ENCODE data around the gene P3H1.

P3H1 gene

GRCh38 chr1:42769811-42770210 is 3.0 kb upstream of the P3H1 start:
- no peak overlapping the region for H3K27ac ChIP-seq (ENCODE audit: low read depth, low read length, severe bottlenecking)
- H3K4me1 ChIP-seq (ENCODE audit: control insufficient read depth, insufficient read depth, low read length, poor library complexity, severe bottlenecking), result no peaks in the 10 kb centered on the region
- H3K36me3 ChIP-seq (ENCODE audit: control insufficient read depth, insufficient read depth, low read length), result peaks cover 43% of the 10 kb centered on the region
- 88 to 95% methylated on average over 2 of the region's 3 CpGs for WGBS, 2 experiments (ENCODE audit: insufficient coverage in 2 of 2)
- no peaks in the 10 kb centered on the region for H3K9me3 ChIP-seq (ENCODE audit: control insufficient read depth, low read length)
- H3K4me3 ChIP-seq (ENCODE audit: extremely low read depth, insufficient read depth, low read length, poor library complexity, severe bottlenecking), result no peak overlapping the region

- no CpG with 5 or more reads among the region's 2 CpGs for whole genome bisulfite sequencing, 2 experiments (ENCODE audit: insufficient coverage in 2 of 2)
- peak overlapping the region; percentile 98 for H3K4me3 ChIP-seq (ENCODE audit: extremely low read depth, insufficient read depth, low read length, poor library complexity, severe bottlenecking)
- H3K36me3 ChIP-seq (ENCODE audit: control insufficient read depth, insufficient read depth, low read length), result peaks cover 36% of the 10 kb centered on the region
- no peaks in the 10 kb centered on the region for H3K9me3 ChIP-seq (ENCODE audit: control insufficient read depth, low read length)
- H3K27ac ChIP-seq (ENCODE audit: low read depth, low read length, severe bottlenecking), result no peak overlapping the region
- H3K4me1 ChIP-seq (ENCODE audit: control insufficient read depth, insufficient read depth, low read length, poor library complexity, severe bottlenecking), result peaks cover 3% of the 10 kb centered on the region
These were observed 1.3 kb upstream of the P3H1 start for GRCh38 chr1:42768172-42768571.

- Histone ChIP-seq H3K4me3 (ENCODE audit: extremely low read depth, insufficient read depth, low read length, poor library complexity, severe bottlenecking) (peak overlapping the region; percentile 98), H3K27ac (ENCODE audit: low read depth, low read length, severe bottlenecking) (peak overlapping the region; percentile 92), H3K4me1 (ENCODE audit: control insufficient read depth, insufficient read depth, low read length, poor library complexity, severe bottlenecking) (peaks cover 4% of the 10 kb centered on the region), H3K36me3 (ENCODE audit: control insufficient read depth, insufficient read depth, low read length) (peaks cover 36% of the 10 kb centered on the region), H3K9me3 (ENCODE audit: control insufficient read depth, low read length) (no peaks in the 10 kb centered on the region)
- WGBS, 2 experiments (ENCODE audit: insufficient coverage in 2 of 2), result 1 to 5% methylated on average over 14 to 22 of the region's 23 CpGs
These were observed 727 bp upstream of the P3H1 start for GRCh38 chr1:42767510-42768000.

GRCh38 chr1:42765832-42766740 is 742 bp downstream of the P3H1 start:
- Histone ChIP-seq H3K9me3 (ENCODE audit: control insufficient read depth, low read length) (no peaks in the 10 kb centered on the region), H3K4me3 (ENCODE audit: extremely low read depth, insufficient read depth, low read length, poor library complexity, severe bottlenecking) (peak overlapping the region; percentile 98), H3K4me1 (ENCODE audit: control insufficient read depth, insufficient read depth, low read length, poor library complexity, severe bottlenecking) (peaks cover 8% of the 10 kb centered on the region), H3K27ac (ENCODE audit: low read depth, low read length, severe bottlenecking) (peak overlapping the region; percentile 92), H3K36me3 (ENCODE audit: control insufficient read depth, insufficient read depth, low read length) (peaks cover 45% of the 10 kb centered on the region)
- WGBS, 2 experiments (ENCODE audit: insufficient coverage in 2 of 2), result 0 to 1% methylated on average over 35 to 36 of the region's 44 CpGs

- Histone ChIP-seq H3K9me3 (ENCODE audit: control insufficient read depth, low read length) (no peaks in the 10 kb centered on the region), H3K4me1 (ENCODE audit: control insufficient read depth, insufficient read depth, low read length, poor library complexity, severe bottlenecking) (peaks cover 8% of the 10 kb centered on the region), H3K27ac (ENCODE audit: low read depth, low read length, severe bottlenecking) (peak overlapping the region; percentile 92), H3K36me3 (ENCODE audit: control insufficient read depth, insufficient read depth, low read length) (peaks cover 45% of the 10 kb centered on the region), H3K4me3 (ENCODE audit: extremely low read depth, insufficient read depth, low read length, poor library complexity, severe bottlenecking) (peak overlapping the region; percentile 98)
- WGBS, 2 experiments (ENCODE audit: insufficient coverage in 2 of 2), result 25 to 31% methylated on average over 3 to 4 of the region's 7 CpGs
These were observed 1.6 kb downstream of the P3H1 start for GRCh38 chr1:42765269-42765668.

GRCh38 chr1:42762269-42762668 is 4.6 kb downstream of the P3H1 start:
- Histone ChIP-seq H3K9me3 (ENCODE audit: control insufficient read depth, low read length) (no peaks in the 10 kb centered on the region), H3K4me3 (ENCODE audit: extremely low read depth, insufficient read depth, low read length, poor library complexity, severe bottlenecking) (no peak overlapping the region), H3K4me1 (ENCODE audit: control insufficient read depth, insufficient read depth, low read length, poor library complexity, severe bottlenecking) (peaks cover 8% of the 10 kb centered on the region), H3K36me3 (ENCODE audit: control insufficient read depth, insufficient read depth, low read length) (peaks cover 65% of the 10 kb centered on the region), H3K27ac (ENCODE audit: low read depth, low read length, severe bottlenecking) (no peak overlapping the region)
- 93 to 98% methylated on average over 4 to 5 of the region's 5 CpGs for whole genome bisulfite sequencing, 2 experiments (ENCODE audit: insufficient coverage in 2 of 2)

- no peaks in the 10 kb centered on the region for H3K9me3 ChIP-seq (ENCODE audit: control insufficient read depth, low read length)
- H3K4me1 ChIP-seq (ENCODE audit: control insufficient read depth, insufficient read depth, low read length, poor library complexity, severe bottlenecking), result peaks cover 8% of the 10 kb centered on the region
- H3K27ac ChIP-seq (ENCODE audit: low read depth, low read length, severe bottlenecking), result no peak overlapping the region
- no peak overlapping the region for H3K4me3 ChIP-seq (ENCODE audit: extremely low read depth, insufficient read depth, low read length, poor library complexity, severe bottlenecking)
- H3K36me3 ChIP-seq (ENCODE audit: control insufficient read depth, insufficient read depth, low read length), result peaks cover 72% of the 10 kb centered on the region
- 90 to 100% methylated on average over 2 of the region's 4 CpGs for WGBS, 2 experiments (ENCODE audit: insufficient coverage in 2 of 2)
These were observed 5.3 kb downstream of the P3H1 start for GRCh38 chr1:42761567-42761966.

GRCh38 chr1:42759114-42759513 is 7.7 kb downstream of the P3H1 start:
- WGBS, 2 experiments (ENCODE audit: insufficient coverage in 2 of 2), result 78 to 92% methylated on average over 5 to 9 of the region's 9 CpGs
- Histone ChIP-seq H3K27ac (ENCODE audit: low read depth, low read length, severe bottlenecking) (no peak overlapping the region), H3K9me3 (ENCODE audit: control insufficient read depth, low read length) (no peaks in the 10 kb centered on the region), H3K4me3 (ENCODE audit: extremely low read depth, insufficient read depth, low read length, poor library complexity, severe bottlenecking) (no peak overlapping the region), H3K36me3 (ENCODE audit: control insufficient read depth, insufficient read depth, low read length) (peaks cover 96% of the 10 kb centered on the region), H3K4me1 (ENCODE audit: control insufficient read depth, insufficient read depth, low read length, poor library complexity, severe bottlenecking) (peaks cover 5% of the 10 kb centered on the region)

GRCh38 chr1:42758641-42759040 is 8.2 kb downstream of the P3H1 start:
- WGBS, 2 experiments (ENCODE audit: insufficient coverage in 2 of 2), result 95 to 100% methylated on average over 3 of the region's 3 CpGs
- no peaks in the 10 kb centered on the region for H3K9me3 ChIP-seq (ENCODE audit: control insufficient read depth, low read length)
- peaks cover 98% of the 10 kb centered on the region for H3K36me3 ChIP-seq (ENCODE audit: control insufficient read depth, insufficient read depth, low read length)
- no peak overlapping the region for H3K4me3 ChIP-seq (ENCODE audit: extremely low read depth, insufficient read depth, low read length, poor library complexity, severe bottlenecking)
- H3K27ac ChIP-seq (ENCODE audit: low read depth, low read length, severe bottlenecking), result no peak overlapping the region
- peaks cover 5% of the 10 kb centered on the region for H3K4me1 ChIP-seq (ENCODE audit: control insufficient read depth, insufficient read depth, low read length, poor library complexity, severe bottlenecking)

GRCh38 chr1:42757892-42758275 is 8.9 kb downstream of the P3H1 start:
- no peaks in the 10 kb centered on the region for H3K9me3 ChIP-seq (ENCODE audit: control insufficient read depth, low read length)
- H3K4me3 ChIP-seq (ENCODE audit: extremely low read depth, insufficient read depth, low read length, poor library complexity, severe bottlenecking), result no peak overlapping the region
- H3K36me3 ChIP-seq (ENCODE audit: control insufficient read depth, insufficient read depth, low read length), result peaks cover 98% of the 10 kb centered on the region
- no peak overlapping the region for H3K27ac ChIP-seq (ENCODE audit: low read depth, low read length, severe bottlenecking)
- peaks cover 5% of the 10 kb centered on the region for H3K4me1 ChIP-seq (ENCODE audit: control insufficient read depth, insufficient read depth, low read length, poor library complexity, severe bottlenecking)
